Stromal cell of bone marrow (primary cell): ENCODE data around the gene ASPHD1.
"Not testable (repeated sequence)": the region's sequence is repeated elsewhere in the genome, so short reads cannot be mapped to it uniquely, and the experiment has no call there.

ENCODE experiments used
- DNase-seq: peaks from one replicate; pipeline ENCODE4 v3.0.0-alpha.2; 2012; ENCODE audit warnings: low read depth

ASPHD1 gene

GRCh38 chr16:29900102-29900887 lies at the start of gene ASPHD1:
Gene ASPHD1, plus strand, starts transcription at chr16:29900488. Its CDS starts 484 bp downstream, at chr16:29900972.
- peak; percentile 71 for DNase-seq

- DNase-seq: no peak
Measured at GRCh38 chr16:29850998-29851397, 49.3 kb upstream of the ASPHD1 start.

DNA sequence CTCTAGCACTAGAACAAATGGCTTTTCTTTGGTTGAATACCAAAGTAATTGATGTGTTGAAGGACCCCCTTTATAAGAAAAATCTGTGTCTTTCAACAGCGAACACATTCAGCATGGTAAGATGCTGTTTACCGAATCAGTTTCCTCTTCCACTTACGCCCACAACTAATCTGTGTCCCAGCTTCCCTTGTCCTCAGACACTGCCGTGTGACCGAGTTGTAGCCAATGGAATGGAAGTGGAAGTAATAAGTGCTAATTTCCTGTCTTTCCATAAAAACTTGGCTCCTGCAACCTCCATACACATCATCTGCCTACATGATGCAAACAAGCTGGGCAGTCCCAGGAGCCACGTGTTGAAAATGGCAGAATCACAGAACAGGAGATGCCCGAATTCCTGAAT lies 47.6 kb upstream of the ASPHD1 start:
- DNase-seq: peak; percentile 23

GRCh38 chr16:29854520-29855100 lies 45.7 kb upstream of the ASPHD1 start:
- no peak for DNase-seq

DNA sequence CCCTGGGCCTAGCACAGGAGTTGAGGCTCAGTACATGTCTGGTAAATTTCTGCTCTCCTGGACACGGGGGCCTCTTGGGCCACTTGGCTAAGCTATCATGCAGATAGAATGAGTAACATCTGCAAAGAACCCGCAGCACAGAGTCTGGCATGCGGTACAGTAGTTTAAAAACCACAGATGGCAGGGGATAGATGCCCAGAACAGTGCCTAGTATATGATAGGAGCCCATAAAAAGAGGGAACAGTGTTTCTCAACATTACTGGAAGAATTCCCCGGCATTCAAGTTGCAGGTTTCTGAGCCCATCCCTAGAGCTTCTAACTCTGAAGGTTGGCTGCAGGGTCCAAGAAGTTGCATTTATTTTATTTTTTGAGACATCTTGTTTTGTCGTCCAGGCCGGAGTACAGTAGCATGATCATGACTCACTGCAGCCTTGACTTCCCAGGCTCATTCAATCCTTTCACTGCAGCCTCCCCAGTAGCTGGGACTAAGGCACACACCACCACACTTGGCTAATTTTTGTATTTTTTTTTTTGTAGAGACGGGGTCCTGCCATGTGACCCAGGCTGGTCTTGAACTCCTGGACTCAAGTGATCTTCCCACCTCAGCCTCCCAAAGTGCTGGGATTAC lies 43.0 kb upstream of the ASPHD1 start:
- peak; percentile 63 for DNase-seq

GRCh38 chr16:29858149-29858849 lies 42.0 kb upstream of the ASPHD1 start:
- DNase-seq: no peak

DNA sequence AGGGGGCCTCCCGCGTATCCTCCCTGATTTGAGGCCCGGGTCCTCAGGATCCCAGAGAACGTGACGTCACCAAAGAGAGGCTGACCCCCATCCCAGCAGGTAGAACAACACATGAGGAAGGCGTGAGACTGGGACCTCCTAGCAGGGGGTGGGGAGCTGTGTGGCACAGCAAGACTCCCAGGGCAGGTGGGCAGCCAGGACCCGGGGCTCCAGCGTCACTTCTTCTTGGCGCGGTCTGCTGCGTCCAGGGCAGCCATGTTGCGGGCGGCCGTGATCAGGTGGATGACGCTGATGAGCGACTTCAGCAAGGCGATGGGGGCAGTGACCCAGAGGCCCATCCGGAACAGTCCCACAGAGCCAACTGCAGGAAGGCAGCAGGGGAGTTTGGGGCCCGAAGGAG lies 41.3 kb upstream of the ASPHD1 start:
- no peak for DNase-seq

- DNase-seq: no peak
Measured at GRCh38 chr16:29860218-29860617, 40.1 kb upstream of the ASPHD1 start.

DNA sequence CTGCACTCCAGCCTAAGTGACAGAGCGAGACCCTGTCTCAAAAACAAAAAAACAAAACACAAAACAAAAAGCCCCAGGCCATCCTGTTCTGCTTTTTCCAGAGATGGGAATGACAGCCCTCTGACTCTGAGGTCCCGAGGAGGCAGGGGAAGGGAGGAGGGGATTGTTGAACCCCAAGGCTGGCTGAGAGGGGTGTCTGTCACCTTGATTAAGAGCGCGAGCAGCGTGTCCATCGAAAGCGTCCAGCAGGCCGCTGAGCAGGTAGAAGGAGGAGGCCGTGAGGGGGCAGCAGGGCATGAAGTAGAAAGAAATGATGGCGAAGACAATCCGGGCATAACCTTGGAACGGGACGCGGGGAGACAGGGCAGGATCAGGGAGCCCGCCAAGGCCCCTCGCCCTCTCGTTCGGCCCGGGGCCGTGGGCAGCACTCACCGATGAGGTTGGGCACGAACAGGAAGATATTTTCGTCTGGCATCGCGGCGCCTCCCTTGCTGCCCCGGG lies 37.9 kb upstream of the ASPHD1 start:
- no peak for DNase-seq

DNA sequence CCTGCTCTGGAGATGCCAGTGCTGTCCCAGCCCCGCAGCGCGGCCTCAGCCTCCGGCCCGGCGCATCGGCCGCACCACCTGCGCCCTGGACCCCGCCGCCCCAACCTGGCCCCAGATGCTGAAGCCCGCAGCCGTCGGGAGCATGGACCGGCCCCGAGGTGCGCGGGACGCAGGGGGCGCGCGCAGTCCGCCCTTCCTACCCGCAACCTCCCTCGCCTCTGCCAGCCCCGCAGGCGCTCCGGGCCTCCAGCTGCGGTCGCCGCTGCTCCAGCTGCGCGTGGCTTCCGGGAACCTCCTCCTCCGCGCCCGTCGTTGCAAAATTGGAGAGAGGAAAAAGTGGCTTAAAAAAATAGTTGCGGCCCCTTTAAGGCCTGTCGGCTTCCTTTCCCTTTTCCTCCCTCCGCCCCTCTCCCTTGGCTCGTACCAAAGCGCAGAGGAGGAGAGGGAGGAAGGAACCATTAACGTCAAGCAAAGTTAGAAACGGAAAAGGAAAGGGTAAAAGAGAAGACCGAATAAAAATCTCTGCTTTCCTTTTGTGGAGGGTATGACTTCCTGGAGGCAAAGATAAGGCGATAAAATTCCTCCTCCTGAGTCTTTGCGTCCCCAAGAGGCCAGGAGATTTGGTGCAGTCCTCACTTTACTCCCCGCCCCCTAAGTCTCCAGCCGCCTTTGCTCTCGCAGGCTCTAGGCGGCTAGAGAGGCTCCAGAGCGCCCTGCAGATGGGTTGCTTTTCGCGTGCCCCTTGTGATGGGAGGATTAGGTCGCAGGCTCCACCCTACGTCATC lies 37.2 kb upstream of the ASPHD1 start, which contains the start of gene CDIPT:
Gene CDIPT (minus strand): TSS at position 343 of the 785 bp plus-strand sequence. CDS start 369 bp downstream, outside the sequence.
- peak; percentile 91 for DNase-seq

- DNase-seq: no peak
Measured at GRCh38 chr16:29863669-29863984, 36.7 kb upstream of the ASPHD1 start.

- no peak for DNase-seq
Measured at GRCh38 chr16:29864205-29864604, 36.1 kb upstream of the ASPHD1 start.

- DNase-seq: no peak
Measured at GRCh38 chr16:29868396-29869009, 31.8 kb upstream of the ASPHD1 start.

- not testable (repeated sequence) for DNase-seq
Measured at GRCh38 chr16:29869067-29869466, 31.2 kb upstream of the ASPHD1 start.

GRCh38 chr16:29871822-29872546 lies 28.3 kb upstream of the ASPHD1 start:
- no peak for DNase-seq

DNA sequence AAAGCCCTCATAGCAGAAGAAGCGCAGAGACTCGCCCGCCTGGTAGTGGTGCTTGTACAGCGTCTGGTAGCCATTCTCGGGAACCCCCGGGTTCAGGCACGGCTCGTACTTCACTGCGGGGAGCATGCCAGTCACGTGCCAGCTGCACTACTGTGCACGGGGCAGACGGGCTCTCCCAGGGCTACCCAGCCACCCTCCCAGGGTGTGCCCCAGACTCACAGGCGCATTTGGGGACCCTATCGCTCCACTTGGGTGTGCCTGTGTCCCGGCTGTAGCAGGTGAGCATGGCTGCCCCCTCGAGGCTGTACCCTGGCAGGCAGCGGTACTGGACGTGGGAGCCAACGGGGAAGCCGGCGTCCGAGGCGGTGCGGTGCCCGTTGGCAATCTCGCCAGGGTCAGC lies 27.0 kb upstream of the ASPHD1 start:
- no peak for DNase-seq

GRCh38 chr16:29875206-29875605 lies 25.1 kb upstream of the ASPHD1 start:
- DNase-seq: no peak

DNA sequence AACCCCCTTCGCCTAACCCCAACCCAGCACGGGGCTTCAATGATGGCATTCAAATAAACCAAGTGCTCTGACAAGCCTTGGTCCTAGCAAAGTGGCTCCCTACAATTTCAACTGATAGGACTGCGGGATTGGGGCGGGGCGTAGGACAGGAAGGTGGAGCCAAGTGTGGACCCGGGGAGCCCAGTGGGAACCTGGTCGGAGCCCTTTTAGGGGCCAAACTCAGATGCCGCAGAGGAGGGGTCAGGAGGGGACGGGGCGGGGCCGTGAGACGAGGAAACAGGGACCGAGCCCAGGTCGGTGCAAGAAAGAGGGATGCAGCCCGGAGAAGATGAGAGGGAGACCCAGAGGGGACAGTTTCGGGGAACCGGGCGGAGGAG lies 24.1 kb upstream of the ASPHD1 start:
- DNase-seq: no peak

DNA sequence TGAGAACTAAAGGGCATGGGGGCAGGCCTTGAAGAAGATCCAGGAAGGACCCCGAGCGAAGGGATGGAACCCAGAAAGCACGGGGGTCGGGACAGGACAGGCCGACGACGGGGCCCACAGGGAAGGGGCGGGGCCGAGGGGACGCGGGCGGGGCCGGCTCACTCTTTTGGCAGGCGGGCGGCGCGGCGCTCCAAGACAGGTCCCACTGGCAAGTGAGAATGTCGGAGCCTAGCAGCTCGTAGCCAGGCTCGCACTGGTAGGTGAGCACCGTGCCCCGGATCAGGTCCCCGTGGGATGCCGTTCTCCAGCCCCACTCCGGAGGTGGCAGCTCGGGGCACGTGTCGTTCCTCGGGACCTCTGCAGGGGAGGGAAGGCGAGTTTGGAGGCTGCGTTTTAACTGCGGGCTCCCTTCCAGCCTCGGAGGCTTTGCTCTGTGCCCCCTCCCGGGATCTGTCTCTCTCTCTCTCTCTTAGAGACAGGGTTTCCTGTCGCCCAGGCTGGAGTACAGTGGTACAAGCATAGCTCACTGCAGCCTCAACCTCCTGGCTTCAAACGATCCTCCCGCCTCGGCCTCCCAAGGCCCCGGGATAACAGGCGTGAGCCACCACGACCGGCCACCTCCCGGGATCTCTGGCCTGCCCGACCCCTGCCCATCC lies 23.6 kb upstream of the ASPHD1 start:
- no peak for DNase-seq
